HepG2 (cell line): ENCODE results near the gene DST. TPM values are rescaled to one million over a fixed set of nuclear protein-coding genes. Genes with fewer than 3 reads are reported as not detected.

Source experiments
- ATF7 ChIP-seq, 2 experiments: fragments of 450-650 bp in 1 of 2; sonication (generic) in 1 of 2; formaldehyde crosslinking in 1 of 2; IDR thresholded peaks; 2 replicates each; pipeline versions ENCODE4 v1.4.0 to v1.6.1; 2016 to 2020; ENCODE audit warnings: antibody characterized with exemption in 1 of 2, mild to moderate bottlenecking in 1 of 2, missing genetic modification reagents in 1 of 2
- BRF2 ChIP-seq: sonication (generic); formaldehyde crosslinking; IDR thresholded peaks from 2 replicates; pipeline ENCODE4 v1.8.1; 2022; ENCODE audit warnings: mild to moderate bottlenecking, missing genetic modification reagents
- ELF1 ChIP-seq: sonication (generic); formaldehyde crosslinking; IDR thresholded peaks from 2 replicates; pipeline ENCODE4 v1.4.0; 2020; ENCODE audit warnings: missing genetic modification reagents
- RFX1 ChIP-seq: fragments of 450-650 bp; IDR thresholded peaks from 2 replicates; pipeline ENCODE4 v1.6.1; 2017
- ZNF441 ChIP-seq: sonication (generic); formaldehyde crosslinking; IDR thresholded peaks from 2 replicates; pipeline ENCODE4 v1.7.0; 2021; ENCODE audit warnings: missing genetic modification reagents, borderline replicate concordance
- polyA plus RNA-seq, 8 experiments: library from polyadenylated mRNA; depleted of rRNA in 3 of 8; stranded (reverse) in 7 of 8; unstranded in 1 of 8; fragments of >200 nt; fragmentation: Illumina TruSeq in 4 of 8; extraction: Trizol in 4 of 8; gene quantifications; 2 replicates each; pipeline versions ENCODE4 v1.2.1 to v1.2.3, GENCODE V29; 2011 to 2016; ENCODE audit warnings: low read depth in 4 of 8, missing spikeins in 1 of 8, mixed read lengths in 1 of 8; ENCODE audit not compliant: insufficient read depth in 1 of 8
- total RNA-seq, 5 experiments: library from RNA; depleted of rRNA; stranded (reverse); fragments of >200 nt; fragmentation: Illumina TruSeq; extraction: Trizol; gene quantifications; 2 replicates each; pipeline ENCODE4 v1.2.3, GENCODE V29; 2016; ENCODE audit warnings: low read depth in 1 of 5
- TF ChIP-seq, protein P1 (sequence below): sonication (generic); formaldehyde crosslinking; IDR thresholded peaks from 2 replicates; pipeline ENCODE4 v1.4.0; 2020; ENCODE audit warnings: mild to moderate bottlenecking, missing genetic modification reagents
- TF ChIP-seq, protein P2 (sequence below): sonication (generic); formaldehyde crosslinking; IDR thresholded peaks from 2 replicates; pipeline ENCODE4 v1.8.1; 2022; ENCODE audit warnings: low read depth, mild to moderate bottlenecking, missing genetic modification reagents
- TF ChIP-seq, protein P3 (sequence below): sonication (generic); formaldehyde crosslinking; IDR thresholded peaks from 2 replicates; pipeline ENCODE4 v1.4.0; 2020; ENCODE audit warnings: mild to moderate bottlenecking, missing genetic modification reagents, borderline replicate concordance

Gene DST
- total and polyA plus RNA-seq, 2 of the 13 experiments (the other 11 are each of a cell fraction or from before 2014, with no cell fraction given) = 64.4 to 89.0 TPM

DNA sequence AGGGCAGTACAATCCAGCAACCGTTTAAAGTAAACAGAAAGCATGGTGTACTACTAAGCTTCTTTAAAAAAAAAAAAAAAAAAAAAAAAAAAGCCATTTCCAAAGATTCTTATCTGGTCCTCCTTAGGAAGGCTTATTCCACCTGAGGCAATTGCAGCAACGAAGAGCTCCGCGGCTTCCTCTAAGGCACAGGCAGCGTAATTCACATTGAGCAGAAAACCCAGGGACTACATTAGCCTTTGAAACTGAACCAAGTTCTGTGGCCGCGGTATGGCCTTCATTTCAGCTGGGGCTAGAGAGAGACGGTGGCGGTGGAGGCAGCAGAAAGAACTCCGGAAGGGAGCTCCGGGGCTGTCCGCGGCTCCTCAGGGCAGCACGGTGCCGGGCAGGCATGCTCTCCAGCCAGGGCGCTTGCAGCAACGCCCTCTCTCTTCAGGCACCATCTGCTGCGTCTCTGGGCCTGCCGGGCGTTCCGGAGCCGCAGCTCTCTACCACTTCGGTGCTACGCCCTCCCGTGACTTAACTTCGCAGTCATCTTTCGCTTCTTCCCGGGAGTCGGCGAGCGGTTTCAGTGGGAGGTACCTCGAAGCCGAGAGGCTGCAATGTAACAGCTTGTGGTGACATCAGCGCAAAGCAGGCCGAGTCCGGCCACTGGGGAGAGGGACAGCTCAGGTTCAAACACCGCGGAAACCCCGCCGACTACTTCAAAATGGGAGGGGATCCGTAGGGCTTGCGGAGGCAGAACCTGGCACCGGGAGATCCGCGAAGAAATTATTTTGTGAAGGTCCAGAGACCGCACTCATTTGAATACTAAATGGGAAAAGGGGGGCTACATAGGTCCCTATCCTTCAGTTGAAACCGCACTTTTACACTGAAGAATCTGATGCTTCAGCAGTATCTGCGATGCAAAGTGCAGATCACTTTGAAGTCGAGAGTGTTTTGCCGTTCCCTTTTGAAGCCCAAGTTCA, 100.0 kb downstream of the DST start (continued):
- TF ChIP-seq, protein P1, sequence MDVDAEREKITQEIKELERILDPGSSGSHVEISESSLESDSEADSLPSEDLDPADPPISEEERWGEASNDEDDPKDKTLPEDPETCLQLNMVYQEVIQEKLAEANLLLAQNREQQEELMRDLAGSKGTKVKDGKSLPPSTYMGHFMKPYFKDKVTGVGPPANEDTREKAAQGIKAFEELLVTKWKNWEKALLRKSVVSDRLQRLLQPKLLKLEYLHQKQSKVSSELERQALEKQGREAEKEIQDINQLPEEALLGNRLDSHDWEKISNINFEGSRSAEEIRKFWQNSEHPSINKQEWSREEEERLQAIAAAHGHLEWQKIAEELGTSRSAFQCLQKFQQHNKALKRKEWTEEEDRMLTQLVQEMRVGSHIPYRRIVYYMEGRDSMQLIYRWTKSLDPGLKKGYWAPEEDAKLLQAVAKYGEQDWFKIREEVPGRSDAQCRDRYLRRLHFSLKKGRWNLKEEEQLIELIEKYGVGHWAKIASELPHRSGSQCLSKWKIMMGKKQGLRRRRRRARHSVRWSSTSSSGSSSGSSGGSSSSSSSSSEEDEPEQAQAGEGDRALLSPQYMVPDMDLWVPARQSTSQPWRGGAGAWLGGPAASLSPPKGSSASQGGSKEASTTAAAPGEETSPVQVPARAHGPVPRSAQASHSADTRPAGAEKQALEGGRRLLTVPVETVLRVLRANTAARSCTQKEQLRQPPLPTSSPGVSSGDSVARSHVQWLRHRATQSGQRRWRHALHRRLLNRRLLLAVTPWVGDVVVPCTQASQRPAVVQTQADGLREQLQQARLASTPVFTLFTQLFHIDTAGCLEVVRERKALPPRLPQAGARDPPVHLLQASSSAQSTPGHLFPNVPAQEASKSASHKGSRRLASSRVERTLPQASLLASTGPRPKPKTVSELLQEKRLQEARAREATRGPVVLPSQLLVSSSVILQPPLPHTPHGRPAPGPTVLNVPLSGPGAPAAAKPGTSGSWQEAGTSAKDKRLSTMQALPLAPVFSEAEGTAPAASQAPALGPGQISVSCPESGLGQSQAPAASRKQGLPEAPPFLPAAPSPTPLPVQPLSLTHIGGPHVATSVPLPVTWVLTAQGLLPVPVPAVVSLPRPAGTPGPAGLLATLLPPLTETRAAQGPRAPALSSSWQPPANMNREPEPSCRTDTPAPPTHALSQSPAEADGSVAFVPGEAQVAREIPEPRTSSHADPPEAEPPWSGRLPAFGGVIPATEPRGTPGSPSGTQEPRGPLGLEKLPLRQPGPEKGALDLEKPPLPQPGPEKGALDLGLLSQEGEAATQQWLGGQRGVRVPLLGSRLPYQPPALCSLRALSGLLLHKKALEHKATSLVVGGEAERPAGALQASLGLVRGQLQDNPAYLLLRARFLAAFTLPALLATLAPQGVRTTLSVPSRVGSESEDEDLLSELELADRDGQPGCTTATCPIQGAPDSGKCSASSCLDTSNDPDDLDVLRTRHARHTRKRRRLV = peak; percentile 34
- TF ChIP-seq ELF1 (CRISPR knock-in tag) (peak; percentile 64), BRF2 (CRISPR knock-in tag) (peak; percentile 91), ZNF441 (CRISPR knock-in tag) (peak; percentile 95), RFX1 (no peak), ATF7 (IDR thresholded peaks at IDR 0.05) (peak; percentile 51), ATF7 (CRISPR knock-in tag; IDR thresholded peaks at IDR 0.05) (peak; percentile 96)
- TF ChIP-seq, protein P2, sequence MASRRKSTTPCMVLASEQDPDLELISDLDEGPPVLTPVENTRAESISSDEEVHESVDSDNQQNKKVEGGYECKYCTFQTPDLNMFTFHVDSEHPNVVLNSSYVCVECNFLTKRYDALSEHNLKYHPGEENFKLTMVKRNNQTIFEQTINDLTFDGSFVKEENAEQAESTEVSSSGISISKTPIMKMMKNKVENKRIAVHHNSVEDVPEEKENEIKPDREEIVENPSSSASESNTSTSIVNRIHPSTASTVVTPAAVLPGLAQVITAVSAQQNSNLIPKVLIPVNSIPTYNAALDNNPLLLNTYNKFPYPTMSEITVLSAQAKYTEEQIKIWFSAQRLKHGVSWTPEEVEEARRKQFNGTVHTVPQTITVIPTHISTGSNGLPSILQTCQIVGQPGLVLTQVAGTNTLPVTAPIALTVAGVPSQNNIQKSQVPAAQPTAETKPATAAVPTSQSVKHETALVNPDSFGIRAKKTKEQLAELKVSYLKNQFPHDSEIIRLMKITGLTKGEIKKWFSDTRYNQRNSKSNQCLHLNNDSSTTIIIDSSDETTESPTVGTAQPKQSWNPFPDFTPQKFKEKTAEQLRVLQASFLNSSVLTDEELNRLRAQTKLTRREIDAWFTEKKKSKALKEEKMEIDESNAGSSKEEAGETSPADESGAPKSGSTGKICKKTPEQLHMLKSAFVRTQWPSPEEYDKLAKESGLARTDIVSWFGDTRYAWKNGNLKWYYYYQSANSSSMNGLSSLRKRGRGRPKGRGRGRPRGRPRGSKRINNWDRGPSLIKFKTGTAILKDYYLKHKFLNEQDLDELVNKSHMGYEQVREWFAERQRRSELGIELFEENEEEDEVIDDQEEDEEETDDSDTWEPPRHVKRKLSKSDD (CRISPR knock-in tag) = peak; percentile 88
- TF ChIP-seq, protein P3, sequence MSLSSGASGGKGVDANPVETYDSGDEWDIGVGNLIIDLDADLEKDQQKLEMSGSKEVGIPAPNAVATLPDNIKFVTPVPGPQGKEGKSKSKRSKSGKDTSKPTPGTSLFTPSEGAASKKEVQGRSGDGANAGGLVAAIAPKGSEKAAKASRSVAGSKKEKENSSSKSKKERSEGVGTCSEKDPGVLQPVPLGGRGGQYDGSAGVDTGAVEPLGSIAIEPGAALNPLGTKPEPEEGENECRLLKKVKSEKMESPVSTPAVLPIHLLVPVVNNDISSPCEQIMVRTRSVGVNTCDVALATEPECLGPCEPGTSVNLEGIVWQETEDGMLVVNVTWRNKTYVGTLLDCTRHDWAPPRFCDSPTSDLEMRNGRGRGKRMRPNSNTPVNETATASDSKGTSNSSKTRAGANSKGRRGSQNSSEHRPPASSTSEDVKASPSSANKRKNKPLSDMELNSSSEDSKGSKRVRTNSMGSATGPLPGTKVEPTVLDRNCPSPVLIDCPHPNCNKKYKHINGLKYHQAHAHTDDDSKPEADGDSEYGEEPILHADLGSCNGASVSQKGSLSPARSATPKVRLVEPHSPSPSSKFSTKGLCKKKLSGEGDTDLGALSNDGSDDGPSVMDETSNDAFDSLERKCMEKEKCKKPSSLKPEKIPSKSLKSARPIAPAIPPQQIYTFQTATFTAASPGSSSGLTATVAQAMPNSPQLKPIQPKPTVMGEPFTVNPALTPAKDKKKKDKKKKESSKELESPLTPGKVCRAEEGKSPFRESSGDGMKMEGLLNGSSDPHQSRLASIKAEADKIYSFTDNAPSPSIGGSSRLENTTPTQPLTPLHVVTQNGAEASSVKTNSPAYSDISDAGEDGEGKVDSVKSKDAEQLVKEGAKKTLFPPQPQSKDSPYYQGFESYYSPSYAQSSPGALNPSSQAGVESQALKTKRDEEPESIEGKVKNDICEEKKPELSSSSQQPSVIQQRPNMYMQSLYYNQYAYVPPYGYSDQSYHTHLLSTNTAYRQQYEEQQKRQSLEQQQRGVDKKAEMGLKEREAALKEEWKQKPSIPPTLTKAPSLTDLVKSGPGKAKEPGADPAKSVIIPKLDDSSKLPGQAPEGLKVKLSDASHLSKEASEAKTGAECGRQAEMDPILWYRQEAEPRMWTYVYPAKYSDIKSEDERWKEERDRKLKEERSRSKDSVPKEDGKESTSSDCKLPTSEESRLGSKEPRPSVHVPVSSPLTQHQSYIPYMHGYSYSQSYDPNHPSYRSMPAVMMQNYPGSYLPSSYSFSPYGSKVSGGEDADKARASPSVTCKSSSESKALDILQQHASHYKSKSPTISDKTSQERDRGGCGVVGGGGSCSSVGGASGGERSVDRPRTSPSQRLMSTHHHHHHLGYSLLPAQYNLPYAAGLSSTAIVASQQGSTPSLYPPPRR (CRISPR knock-in tag) = peak; percentile 87; the same call in 1 of the 2 replicates
